GM20000 (cell line): ENCODE measurements around the gene RNF168.
"Not testable (repeated sequence)": the region's sequence is repeated elsewhere in the genome, so short reads cannot be mapped to it uniquely, and the experiment has no call there.

Experiments used
- DNase-seq: peaks from one replicate; pipeline ENCODE4 v3.0.0; 2012; ENCODE audit warnings: low spot score
- CTCF ChIP-seq: IDR thresholded peaks from 2 replicates; pipeline ENCODE4 v1.5.1; 2012; ENCODE audit warnings: mild to moderate bottlenecking, control low read depth; ENCODE audit errors: extremely low read depth, missing control alignments

The RNF168 gene

GRCh38 chr3:196428041-196428440 lies 75.5 kb downstream of the RNF168 start:
- no peak for DNase-seq
- TF ChIP-seq CTCF = no peak

GRCh38 chr3:196424421-196424820 lies 79.1 kb downstream of the RNF168 start:
- DNase-seq = not testable (repeated sequence)

- no peak for DNase-seq
- no peak for TF ChIP-seq CTCF
These were observed 80.4 kb downstream of the RNF168 start for GRCh38 chr3:196423044-196423781.

- not testable (repeated sequence) for DNase-seq
These were observed 81.9 kb downstream of the RNF168 start for GRCh38 chr3:196421668-196422067.

- DNase-seq = no peak
- no peak for TF ChIP-seq CTCF
These were observed 84.2 kb downstream of the RNF168 start for GRCh38 chr3:196419386-196419785.
